Panc1 (cell line): Measurements from ENCODE around the gene RPS15.

Source experiments
- CTCF ChIP-seq: fragments of 450-650 bp; IDR thresholded peaks from 2 replicates; pipeline ENCODE4 v1.5.1; 2017; ENCODE audit warnings: mild to moderate bottlenecking
- POLR2AphosphoS5 ChIP-seq: IDR thresholded peaks from 2 replicates; pipeline ENCODE4 v1.6.1; 2012; ENCODE audit warnings: mild to moderate bottlenecking, low read depth, low read length, moderate library complexity
- REST ChIP-seq, 2 experiments: IDR thresholded peaks; 2 replicates each; pipeline ENCODE4 v1.6.1; 2011 to 2012; ENCODE audit warnings: low read depth in 2 of 2, control low read depth in 1 of 2, low read length in 1 of 2, mild to moderate bottlenecking in 1 of 2, moderate library complexity in 1 of 2; ENCODE audit not compliant: insufficient read depth in 1 of 2
- TCF7L2 ChIP-seq: IDR thresholded peaks from 2 replicates; pipeline ENCODE4 v1.6.1; 2011; ENCODE audit warnings: mild to moderate bottlenecking, low read depth, low read length, inconsistent platforms

GRCh38 chr19:1434040-1434366 is 4.2 kb upstream of the RPS15 start:
- no peak for TF ChIP-seq CTCF
- TF ChIP-seq TCF7L2, result no peak
- TF ChIP-seq POLR2AphosphoS5, result no peak
- no peak for TF ChIP-seq REST (IDR thresholded peaks at IDR 0.05; ENCODE audit: insufficient read depth in 1 of 2, low read depth in 2 of 2, low read length in 1 of 2)
